C4-2B (cell line): ENCODE data around the gene HTR2C.

Experiments
- CTCF ChIP-seq: fragments of 450-650 bp; conservative IDR thresholded peaks from 2 replicates; pipeline ENCODE4 v1.5.1; 2017; ENCODE audit warnings: mild to moderate bottlenecking
- ZFX ChIP-seq: fragments of 450-650 bp; IDR thresholded peaks from 2 replicates; pipeline ENCODE4 v1.6.1; 2017

GRCh38 chrX:114650351-114650750 is 66.5 kb downstream of the HTR2C start:
- TF ChIP-seq CTCF (no peak), ZFX (no peak)
